ENCODE data around the gene TBRG1. TPM values are rescaled to one million over a fixed set of nuclear protein-coding genes. Genes with fewer than 3 reads are reported as not detected.

Gene TBRG1
- total RNA-seq, 1 donor from 2014 or later, result 23.3 TPM

- no peaks in the 10 kb centered on the region for H3K4me1 ChIP-seq
- no peaks in the 10 kb centered on the region for H3K9me3 ChIP-seq (replicated peaks)
- TF ChIP-seq CTCF (IDR thresholded peaks at IDR 0.05; ENCODE audit: borderline replicate concordance), result no peak
- H3K36me3 ChIP-seq, result no peaks in the 10 kb centered on the region
- DNase-seq, result no peak
- intact Hi-C loops (cut with micrococcal nuclease), result no loop called here
- no peak overlapping the region for H3K27ac ChIP-seq (replicated peaks)
- H3K4me3 ChIP-seq, result no peak overlapping the region
- peaks cover 25% of the 10 kb centered on the region for H3K27me3 ChIP-seq (ENCODE audit: low read depth)
These were observed 38.9 kb upstream of the TBRG1 start for GRCh38 chr11:124583781-124584180.

GRCh38 chr11:124584681-124585372 lies 37.8 kb upstream of the TBRG1 start:
- Histone ChIP-seq H3K36me3 (no peaks in the 10 kb centered on the region), H3K4me1 (no peaks in the 10 kb centered on the region), H3K27ac (replicated peaks) (no peak overlapping the region), H3K27me3 (ENCODE audit: low read depth) (peaks cover 28% of the 10 kb centered on the region), H3K4me3 (no peak overlapping the region), H3K9me3 (replicated peaks) (no peaks in the 10 kb centered on the region)
- no peak for DNase-seq
- TF ChIP-seq CTCF (IDR thresholded peaks at IDR 0.05; ENCODE audit: borderline replicate concordance), result no peak
- intact Hi-C loops (cut with micrococcal nuclease), result loop anchor here (5.0 kb wide), 2 partner anchors 168 to 513 kb away; no protein-coding TSS in a partner anchor

DNA sequence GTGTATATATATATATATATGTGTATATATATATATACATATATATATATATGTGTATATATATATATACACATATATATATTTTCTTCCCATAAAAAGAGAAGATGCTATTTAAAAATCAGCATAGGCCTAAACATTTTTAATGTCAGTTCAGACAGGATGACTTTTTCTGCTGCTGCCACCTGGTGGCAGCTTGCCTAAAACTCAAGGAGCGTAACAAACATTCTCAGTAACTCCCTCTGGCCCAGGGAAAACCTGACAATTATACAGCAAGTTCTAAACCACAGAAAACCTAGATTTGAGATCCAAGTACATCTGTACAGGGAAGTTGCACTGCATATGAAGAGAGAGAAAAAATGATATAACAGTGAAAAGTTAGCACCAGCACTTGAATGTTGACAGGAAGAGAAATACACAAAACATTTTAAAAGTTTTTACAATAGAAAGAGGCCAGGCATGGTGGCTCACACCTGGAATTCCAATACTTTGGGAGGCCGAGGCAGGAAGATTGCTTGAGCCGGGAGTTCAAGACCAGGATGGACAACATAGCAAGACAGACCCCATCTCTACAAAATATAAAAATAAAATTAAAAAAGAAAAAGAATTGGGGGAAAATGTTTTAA lies 36.3 kb upstream of the TBRG1 start:
- Histone ChIP-seq H3K9me3 (replicated peaks) (no peaks in the 10 kb centered on the region), H3K36me3 (no peaks in the 10 kb centered on the region), H3K4me3 (no peak overlapping the region), H3K4me1 (no peaks in the 10 kb centered on the region), H3K27ac (replicated peaks) (no peak overlapping the region), H3K27me3 (ENCODE audit: low read depth) (peaks cover 28% of the 10 kb centered on the region)
- peak; percentile 45 for DNase-seq
- intact Hi-C loops (cut with micrococcal nuclease), result loop anchor here (5.0 kb wide), 2 partner anchors 169 to 514 kb away; no protein-coding TSS in a partner anchor
- TF ChIP-seq CTCF (IDR thresholded peaks at IDR 0.05; ENCODE audit: borderline replicate concordance), result peak; percentile 71

GRCh38 chr11:124591430-124591829 lies 31.2 kb upstream of the TBRG1 start:
- H3K36me3 ChIP-seq, result no peaks in the 10 kb centered on the region
- no peak overlapping the region for H3K4me3 ChIP-seq
- no peaks in the 10 kb centered on the region for H3K9me3 ChIP-seq (replicated peaks)
- intact Hi-C loops (cut with micrococcal nuclease), result no loop called here
- H3K4me1 ChIP-seq, result no peaks in the 10 kb centered on the region
- no peak for DNase-seq
- no peak for TF ChIP-seq CTCF (IDR thresholded peaks at IDR 0.05; ENCODE audit: borderline replicate concordance)
- no peak overlapping the region for H3K27ac ChIP-seq (replicated peaks)
- peaks cover 58% of the 10 kb centered on the region for H3K27me3 ChIP-seq (ENCODE audit: low read depth)

DNA sequence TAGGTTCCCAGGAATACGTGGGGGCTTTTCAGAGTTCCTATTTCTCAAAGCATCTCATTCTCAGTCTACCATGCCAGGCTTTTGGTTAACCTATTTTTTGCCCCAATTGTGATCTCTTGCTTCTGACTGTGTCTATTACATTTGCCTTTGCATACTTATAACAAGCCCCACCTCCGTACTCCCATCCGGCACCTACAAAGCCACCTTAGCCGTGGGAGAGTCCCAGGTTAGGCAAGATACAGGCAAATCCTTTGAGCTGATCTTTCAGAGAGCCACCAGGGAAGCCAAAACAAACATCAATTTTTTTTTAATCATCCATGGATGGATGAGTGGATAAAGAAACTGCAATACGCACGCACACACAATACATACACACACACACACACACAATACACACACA lies 30.0 kb upstream of the TBRG1 start:
- no peak for DNase-seq
- Histone ChIP-seq H3K9me3 (replicated peaks) (no peaks in the 10 kb centered on the region), H3K27me3 (ENCODE audit: low read depth) (peaks cover 58% of the 10 kb centered on the region), H3K36me3 (no peaks in the 10 kb centered on the region), H3K27ac (replicated peaks) (no peak overlapping the region), H3K4me3 (no peak overlapping the region), H3K4me1 (no peaks in the 10 kb centered on the region)
- intact Hi-C loops (cut with micrococcal nuclease), result no loop called here
- TF ChIP-seq CTCF (IDR thresholded peaks at IDR 0.05; ENCODE audit: borderline replicate concordance), result no peak
